D721Med (cell line): Measurements from ENCODE around the gene HIP1.

Source experiments
- DNase-seq: peaks from one replicate; pipeline ENCODE4 v3.0.0; 2011; ENCODE audit warnings: low spot score; ENCODE audit not compliant: insufficient read length
- FAIRE-seq: peaks from 2 replicates; lab custom pipeline; 2011; peaks lifted over from hg19 to GRCh38; lab: Jason Lieb, UNC
- CTCF ChIP-seq: IDR thresholded peaks from 2 replicates; pipeline ENCODE4 v1.5.1; 2012; ENCODE audit warnings: mild to moderate bottlenecking, control low read depth; ENCODE audit not compliant: insufficient read depth; ENCODE audit errors: missing control alignments

Gene HIP1

GRCh38 chr7:75649462-75649861 is 89.3 kb downstream of the HIP1 start:
- DNase-seq (no peak), FAIRE-seq (no peak)
- TF ChIP-seq CTCF = no peak

DNA sequence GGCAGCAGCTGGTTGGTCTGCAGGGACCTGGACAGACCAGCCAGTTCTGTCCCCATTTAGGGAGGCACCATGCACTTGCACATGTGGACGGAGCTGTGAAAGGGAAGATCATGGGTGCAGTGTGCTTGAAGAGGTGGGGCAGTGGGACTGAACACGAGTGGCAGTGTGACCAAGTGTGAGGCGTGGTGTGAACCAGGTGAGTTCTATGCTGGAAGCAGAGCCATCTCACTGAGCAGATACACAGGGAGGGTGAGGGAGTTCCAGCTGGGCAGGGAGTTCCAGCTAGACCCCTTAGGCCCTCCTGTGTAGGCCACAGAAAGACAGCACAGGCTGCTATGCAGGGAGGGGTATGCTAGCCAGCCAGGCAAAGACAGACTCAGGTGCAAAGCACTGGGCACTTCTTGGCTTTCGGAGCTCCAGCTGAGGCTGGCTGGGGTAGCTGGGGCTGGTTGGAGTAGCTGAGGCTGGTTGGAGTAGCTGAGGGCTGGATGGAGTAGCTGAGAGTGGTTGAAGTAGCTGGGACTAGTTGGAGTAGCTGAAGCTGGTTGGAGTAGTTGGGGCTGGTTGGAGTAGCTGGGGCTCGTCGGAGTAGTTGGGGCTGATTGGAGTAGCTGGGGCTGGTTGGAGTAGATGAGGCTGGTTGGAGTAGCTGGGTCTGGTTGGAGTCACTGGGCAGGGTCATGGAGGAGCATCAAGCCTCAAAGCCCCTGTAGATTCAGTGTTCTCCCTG is 90.9 kb downstream of the HIP1 start:
- no peak for TF ChIP-seq CTCF
- no peak for FAIRE-seq

DNA sequence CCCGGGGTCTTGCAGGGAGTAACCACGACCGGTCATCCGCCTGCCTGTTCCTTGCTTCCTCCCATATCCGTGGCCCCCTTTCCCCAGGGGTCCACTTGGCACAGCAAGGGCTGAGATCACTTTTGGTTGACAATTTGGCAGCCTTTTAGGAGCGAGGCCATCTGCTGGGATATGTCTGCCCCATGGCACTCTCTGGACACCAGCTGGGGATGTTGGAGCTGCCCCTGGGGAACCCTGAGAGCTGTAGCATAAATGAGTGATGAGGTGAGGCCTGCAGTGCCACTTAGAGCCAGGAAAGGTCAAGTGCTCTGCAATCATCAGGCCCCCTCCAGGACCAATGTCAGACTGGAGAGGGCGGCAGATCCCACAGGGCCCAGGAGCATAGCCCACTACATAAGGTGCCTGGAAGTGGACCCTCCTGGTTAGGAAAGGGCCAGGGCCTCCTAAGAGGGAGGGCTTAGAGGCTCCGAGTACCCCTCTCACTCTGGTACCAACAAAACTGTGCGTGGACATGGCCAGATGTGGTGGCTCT is 92.1 kb downstream of the HIP1 start:
- FAIRE-seq (no peak), DNase-seq (no peak)
- TF ChIP-seq CTCF = no peak

More for the DNA sequence above, 90.9 kb downstream of the HIP1 start:
- no peak for DNase-seq

DNA sequence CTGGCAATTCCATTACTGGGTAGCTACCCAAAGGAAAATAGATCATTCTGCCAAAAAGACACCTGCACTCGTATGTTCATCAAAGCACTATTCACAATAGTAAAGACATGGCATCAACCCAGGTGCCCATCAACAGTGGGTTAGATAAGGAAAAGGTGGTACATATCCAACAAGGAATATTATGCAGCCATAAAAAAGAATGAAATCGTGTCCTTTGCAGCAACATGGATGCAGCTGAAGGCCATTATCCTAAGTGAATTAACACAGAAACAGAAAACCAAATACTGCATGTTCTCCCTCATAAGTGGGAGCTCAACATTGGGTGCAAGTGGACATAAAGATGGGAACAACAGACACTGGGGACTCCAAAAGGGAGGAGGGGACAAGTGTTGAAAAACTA is 93.2 kb downstream of the HIP1 start:
- no peak for TF ChIP-seq CTCF
- FAIRE-seq = no peak
- no peak for DNase-seq

DNA sequence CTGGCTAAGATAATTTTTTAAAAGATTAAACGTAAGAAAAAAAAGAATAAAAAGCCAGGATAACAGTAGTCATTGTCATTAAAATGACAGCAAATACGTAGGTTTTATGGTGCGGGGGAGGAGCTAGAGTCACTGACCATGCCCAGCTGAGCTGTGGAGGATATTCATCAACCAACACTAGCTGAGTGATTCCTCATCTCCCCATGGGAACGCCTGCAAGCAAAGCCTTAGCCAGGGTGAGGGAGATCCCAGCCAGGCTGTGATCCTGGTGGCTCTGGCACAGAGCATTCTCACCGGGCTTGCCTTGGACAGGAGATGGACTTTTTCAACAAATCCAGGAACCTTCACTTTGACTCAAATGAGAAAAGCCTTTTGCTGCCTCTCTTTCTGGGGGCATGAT is 94.2 kb downstream of the HIP1 start:
- no peak for TF ChIP-seq CTCF
- DNase-seq = no peak
- no peak for FAIRE-seq

DNA sequence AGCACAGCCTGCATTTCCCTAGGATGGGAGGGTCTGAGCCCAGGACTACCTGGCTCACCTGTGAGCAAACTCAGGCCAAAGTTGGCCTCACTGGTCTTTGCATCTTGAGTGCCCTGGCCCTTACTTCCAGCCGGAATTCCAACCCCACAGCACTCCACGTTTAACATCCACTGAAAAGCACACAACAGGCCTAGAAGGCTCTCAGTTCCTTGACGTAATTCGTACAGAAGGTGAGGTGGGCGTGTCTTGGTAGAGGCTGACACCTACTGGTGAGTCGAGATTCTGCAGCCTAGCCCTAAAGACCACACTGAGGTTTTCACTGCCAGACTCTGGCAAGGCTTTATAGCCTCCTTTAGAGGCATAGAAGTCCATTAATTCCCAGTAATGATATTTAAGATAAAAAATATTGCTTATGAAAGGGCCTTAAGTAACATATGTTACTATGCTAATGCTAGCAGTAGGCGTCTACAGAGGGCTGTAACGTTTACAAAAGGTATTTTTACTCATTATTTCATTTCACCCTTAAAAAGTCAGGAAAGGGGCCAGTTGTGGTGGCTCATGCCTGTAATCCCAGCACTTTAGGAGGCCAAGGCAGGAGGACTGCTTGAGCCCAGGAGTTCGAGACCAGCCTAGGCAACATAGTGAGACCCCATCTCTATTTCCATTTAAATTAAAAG is 95.8 kb downstream of the HIP1 start:
- peak; percentile 42 for DNase-seq
- TF ChIP-seq CTCF = peak; percentile 54
- no peak for FAIRE-seq

GRCh38 chr7:75640201-75640600 is 98.5 kb downstream of the HIP1 start:
- no peak for TF ChIP-seq CTCF
- no peak for DNase-seq
- no peak for FAIRE-seq
